ENCODE results near the gene RAB5B.
"Not testable (repeated sequence)": the region's sequence is repeated elsewhere in the genome, so short reads cannot be mapped to it uniquely, and the experiment has no call there.

RAB5B gene

GRCh38 chr12:55995366-55995765 lies 21.5 kb downstream of the RAB5B start:
- Histone ChIP-seq H3K9me3 (no peaks in the 10 kb centered on the region), H3K4me3 (ENCODE audit: low read depth, low read length) (no peak overlapping the region), H3K36me3 (peaks cover 23% of the 10 kb centered on the region), H3K27me3 (no peaks in the 10 kb centered on the region), H3K4me1 (no peaks in the 10 kb centered on the region)
- TF ChIP-seq CTCF (IDR thresholded peaks at IDR 0.05; ENCODE audit: low read depth, low read length): no peak
- no peak for DNase-seq

GRCh38 chr12:55996201-55996714 lies 22.4 kb downstream of the RAB5B start:
- peak; percentile 35 for DNase-seq

GRCh38 chr12:55996715-55997534 lies 23.0 kb downstream of the RAB5B start, which contains the start of gene SUOX:
SUOX (plus strand) TSS chr12:55997276; CDS start chr12:56002222, 4,946 bp downstream.
- peak; percentile 96 for DNase-seq
- Histone ChIP-seq H3K4me3 (ENCODE audit: low read depth, low read length) (peak within 1 kb of the TSS; percentile 64), H3K4me1 (no peaks in the 10 kb centered on the region), H3K9me3 (no peaks in the 10 kb centered on the region), H3K27me3 (no peaks in the 10 kb centered on the region), H3K36me3 (peaks cover 13% of the 10 kb centered on the region)
- no peak for TF ChIP-seq CTCF (IDR thresholded peaks at IDR 0.05; ENCODE audit: low read depth, low read length)

More at GRCh38 chr12:55996201-55996714, 22.4 kb downstream of the RAB5B start:
- no peaks in the 10 kb centered on the region for H3K4me1 ChIP-seq
- no peaks in the 10 kb centered on the region for H3K9me3 ChIP-seq
- peak overlapping the region; percentile 64 for H3K4me3 ChIP-seq (ENCODE audit: low read depth, low read length)
- TF ChIP-seq CTCF (IDR thresholded peaks at IDR 0.05; ENCODE audit: low read depth, low read length): peak; percentile 91
- H3K36me3 ChIP-seq: peaks cover 16% of the 10 kb centered on the region
- no peaks in the 10 kb centered on the region for H3K27me3 ChIP-seq

- Histone ChIP-seq H3K4me1 (no peaks in the 10 kb centered on the region), H3K4me3 (ENCODE audit: low read depth, low read length) (peak overlapping the region; percentile 64)
- DNase-seq: no peak
Measured at GRCh38 chr12:55997535-55997859, 23.6 kb downstream of the RAB5B start.

GRCh38 chr12:55999522-55999921 lies 25.6 kb downstream of the RAB5B start:
- not testable (repeated sequence) for H3K27me3 ChIP-seq; DNase-seq; H3K4me1 ChIP-seq; H3K4me3 ChIP-seq (ENCODE audit: low read depth, low read length); H3K9me3 ChIP-seq; H3K36me3 ChIP-seq

More at GRCh38 chr12:55997535-55997859, 23.6 kb downstream of the RAB5B start:
- Histone ChIP-seq H3K36me3 (peaks cover 7% of the 10 kb centered on the region), H3K27me3 (no peaks in the 10 kb centered on the region), H3K9me3 (no peaks in the 10 kb centered on the region)
- TF ChIP-seq CTCF (IDR thresholded peaks at IDR 0.05; ENCODE audit: low read depth, low read length): no peak

GRCh38 chr12:55999999-56000540 lies 26.2 kb downstream of the RAB5B start:
- not testable (repeated sequence) for H3K36me3 ChIP-seq

GRCh38 chr12:56001487-56002100 lies 27.7 kb downstream of the RAB5B start:
- Histone ChIP-seq H3K4me3 (ENCODE audit: low read depth, low read length) (no peak overlapping the region), H3K9me3 (no peaks in the 10 kb centered on the region), H3K27me3 (no peaks in the 10 kb centered on the region), H3K36me3 (peaks cover 5% of the 10 kb centered on the region), H3K4me1 (no peaks in the 10 kb centered on the region)
- TF ChIP-seq CTCF (IDR thresholded peaks at IDR 0.05; ENCODE audit: low read depth, low read length): no peak
- DNase-seq: no peak

More at GRCh38 chr12:55999999-56000540, 26.2 kb downstream of the RAB5B start:
- not testable (repeated sequence) for H3K4me1 ChIP-seq; H3K4me3 ChIP-seq (ENCODE audit: low read depth, low read length); DNase-seq; H3K9me3 ChIP-seq; H3K27me3 ChIP-seq

GRCh38 chr12:56003376-56003775 lies 29.5 kb downstream of the RAB5B start:
- H3K4me1 ChIP-seq: not testable (repeated sequence)

More at GRCh38 chr12:56003376-56003775, 29.5 kb downstream of the RAB5B start:
- DNase-seq; H3K36me3 ChIP-seq; H3K9me3 ChIP-seq; H3K27me3 ChIP-seq; H3K4me3 ChIP-seq (ENCODE audit: low read depth, low read length): not testable (repeated sequence)
